Natural killer cell (primary cell): ENCODE measurements around the gene ABCC1. TPM values are rescaled to one million over a fixed set of nuclear protein-coding genes. Genes with fewer than 3 reads are reported as not detected.

ENCODE experiments used
- ATAC-seq, 3 donors: fragments of 150-1000 bp in 2 of 3; fragments of 200-7000 bp in 1 of 3; cut with Tn5 transposase; 1 replicate in 1 of 3; 2 replicates in 2 of 3; pipeline ENCODE4 v1.10.0; 2021; ENCODE audit warnings: mild to moderate bottlenecking in 2 of 3, moderate library complexity in 2 of 3
- DNase-seq, 2 donors: peaks; one replicate each; pipeline versions ENCODE4 v3.0.0 to v3.0.0-alpha.2; 2013 to 2021; ENCODE audit warnings: mixed read lengths in 1 of 2
- H3K27ac ChIP-seq: one replicate; pipeline ENCODE4 v1.5.1; 2013; ENCODE audit warnings: mild to moderate bottlenecking, low read length
- H3K27me3 ChIP-seq: one replicate; pipeline ENCODE4 v1.6.1; 2013; ENCODE audit warnings: low read length; ENCODE audit not compliant: control insufficient read depth, insufficient read depth
- H3K36me3 ChIP-seq: one replicate; pipeline ENCODE4 v1.6.1; 2013; ENCODE audit warnings: low read length; ENCODE audit not compliant: control insufficient read depth, insufficient read depth
- H3K4me1 ChIP-seq: one replicate; pipeline ENCODE4 v1.6.1; 2013; ENCODE audit warnings: low read length; ENCODE audit not compliant: control insufficient read depth, insufficient read depth
- H3K4me3 ChIP-seq: one replicate; pipeline ENCODE4 v1.5.1; 2013; ENCODE audit warnings: low read length
- H3K9me3 ChIP-seq: one replicate; pipeline ENCODE4 v1.6.1; 2013; ENCODE audit warnings: low read length; ENCODE audit not compliant: control insufficient read depth, insufficient read depth
- H3K27ac Mint-ChIP-seq, 2 donors: one replicate each; pipeline ENCODE4 v1.8.0; 2022; ENCODE audit warnings: mild to moderate bottlenecking in 2 of 2, mixed read lengths in 2 of 2, moderate library complexity in 1 of 2
- H3K27me3 Mint-ChIP-seq, 2 donors: one replicate each; pipeline ENCODE4 v1.8.0; 2022; ENCODE audit warnings: low read depth in 2 of 2, mixed read lengths in 2 of 2
- H3K36me3 Mint-ChIP-seq: one replicate; pipeline ENCODE4 v1.8.0; 2022; ENCODE audit warnings: mixed read lengths
- H3K4me1 Mint-ChIP-seq, 2 donors: one replicate each; pipeline ENCODE4 v1.8.0; 2022; ENCODE audit warnings: mixed read lengths in 2 of 2
- H3K4me3 Mint-ChIP-seq: one replicate; pipeline ENCODE4 v1.8.0; 2022; ENCODE audit warnings: mild to moderate bottlenecking, moderate library complexity, mixed read lengths
- H3K9me3 Mint-ChIP-seq, 2 donors: one replicate each; pipeline ENCODE4 v1.8.0; 2022; ENCODE audit warnings: mixed read lengths in 2 of 2
- CTCF ChIP-seq: fragments of 200-600 bp; IDR thresholded peaks from one replicate; pipeline ENCODE4 v1.8.0; 2022; ENCODE audit warnings: antibody characterized with exemption
- WGBS: methylation state at CpG from one replicate; pipeline ENCODE4 v1.1.7; 2013; ENCODE audit warnings: missing lambda C conversion rate; ENCODE audit not compliant: insufficient coverage; 5-methylcytosine and 5-hydroxymethylcytosine counted together
- intact Hi-C: fragments of 100-400 bp; cut with micrococcal nuclease; formaldehyde crosslinking; loops from one replicate; pipeline ENCODE4 v1.14.2; 2022
- total RNA-seq, 4 donors: library from RNA; stranded (reverse); fragments of 120-200 nt in 1 of 4; gene quantifications; one replicate each; pipeline versions ENCODE4 v1.2.3 to v1.2.4, GENCODE V29; 2013 to 2022

ABCC1 gene
- total RNA-seq, 3 donors from 2014 or later (not counting 1 experiment from before 2014, with no cell fraction given), result 24.5 to 53.9 (median 27.9) TPM

- Histone ChIP-seq H3K27me3 (no peaks in the 10 kb centered on the region), H3K4me3 (no peak overlapping the region), H3K27ac (no peak overlapping the region), H3K4me1 (peaks cover 29% of the 10 kb centered on the region), H3K36me3 (peaks cover 45% of the 10 kb centered on the region), H3K9me3 (peaks cover 15% of the 10 kb centered on the region)
- Mint-ChIP-seq H3K9me3 (peaks cover 0 to 4% of the 10 kb centered on the region in 2 donors), H3K4me1 (peaks cover 24 to 26% of the 10 kb centered on the region in 2 donors), H3K27me3 (no peaks in the 10 kb centered on the region), H3K36me3 (peaks cover 7% of the 10 kb centered on the region), H3K27ac (no peak overlapping the region), H3K4me3 (no peak overlapping the region)
- TF ChIP-seq CTCF, result no peak
- DNase-seq (no peak), ATAC-seq (no peak)
- 99% methylated on average over 7 of the region's 7 CpGs for WGBS
- intact Hi-C loops, result no loop called here
Observed at GRCh38 chr16:16116841-16117240, 167.4 kb downstream of the ABCC1 start.

- intact Hi-C loops, result no loop called here
- Histone ChIP-seq H3K4me1 (peaks cover 33% of the 10 kb centered on the region), H3K27ac (no peak overlapping the region), H3K9me3 (peaks cover 15% of the 10 kb centered on the region), H3K4me3 (no peak overlapping the region), H3K27me3 (no peaks in the 10 kb centered on the region), H3K36me3 (peaks cover 42% of the 10 kb centered on the region)
- ATAC-seq (no peak), DNase-seq (no peak)
- Mint-ChIP-seq H3K4me3 (no peak overlapping the region), H3K9me3 (peaks cover 0 to 4% of the 10 kb centered on the region in 2 donors), H3K4me1 (peaks cover 24 to 26% of the 10 kb centered on the region in 2 donors), H3K27me3 (no peaks in the 10 kb centered on the region), H3K36me3 (peaks cover 7% of the 10 kb centered on the region), H3K27ac (no peak overlapping the region)
- 99% methylated on average over 7 of the region's 7 CpGs for WGBS
- no peak for TF ChIP-seq CTCF
Observed at GRCh38 chr16:16118337-16118736, 168.9 kb downstream of the ABCC1 start.

- H3K9me3 Mint-ChIP-seq, result peaks cover 0 to 7% of the 10 kb centered on the region in 2 donors
- WGBS, result 31% methylated on average over 8 of the region's 8 CpGs
- ATAC-seq (peak in 1 of 3 donors; percentile 66), DNase-seq (peak in 1 of 2 donors; percentile 30)
- H3K4me3 Mint-ChIP-seq, result peak overlapping the region; percentile 49
- Histone ChIP-seq H3K27ac (no peak overlapping the region), H3K4me3 (no peak overlapping the region), H3K36me3 (peaks cover 35% of the 10 kb centered on the region), H3K9me3 (peaks cover 15% of the 10 kb centered on the region), H3K27me3 (no peaks in the 10 kb centered on the region), H3K4me1 (peaks cover 33% of the 10 kb centered on the region)
- peaks cover 24 to 26% of the 10 kb centered on the region in 2 donors for H3K4me1 Mint-ChIP-seq
- intact Hi-C loops, result loop anchor here (10.0 kb wide), 1 partner anchor 695 kb away; no protein-coding TSS in a partner anchor
- H3K27me3 Mint-ChIP-seq, result no peaks in the 10 kb centered on the region
- peak overlapping the region; percentile 18 to 72 for H3K27ac Mint-ChIP-seq
- peaks cover 14% of the 10 kb centered on the region for H3K36me3 Mint-ChIP-seq
- no peak for TF ChIP-seq CTCF
Observed at GRCh38 chr16:16120044-16120381, 170.6 kb downstream of the ABCC1 start.
